IMR-90 (cell line): Measurements from ENCODE around the gene ITM2C. TPM values are rescaled to one million over a fixed set of nuclear protein-coding genes. Genes with fewer than 3 reads are reported as not detected.

Source experiments
- ATAC-seq: fragments of 200-7000 bp; cut with Tn5 transposase; 2 replicates; pipeline ENCODE4 v1.9.1; 2020; ENCODE audit warnings: low read depth, mild to moderate bottlenecking, moderate library complexity
- BruUV-seq: library from RNA; stranded (reverse); fragments of 400-500 nt; replicated peaks from 2 replicates; lab custom pipeline; 2021; lab: Mats Ljungman, UMichigan
- CTCF ChIA-PET: fragments of 300-600 bp; formaldehyde crosslinking; extraction: SDS; loops from one replicate; lab custom pipeline; 2021; ENCODE audit warnings: antibody characterized with exemption; lab: Yijun Ruan, JAX
- POLR2A ChIA-PET: fragments of 300-600 bp; sonication (Branson Sonifier 250); formaldehyde crosslinking; loops from one replicate; lab custom pipeline; 2022; ENCODE audit warnings: antibody characterized with exemption; ENCODE audit not compliant: unreplicated experiment; lab: Charles Lee
- DNase-seq: peaks from one replicate; pipeline ENCODE4 v3.0.0; 2013
- H2AFZ ChIP-seq: replicated peaks from 2 replicates; pipeline ENCODE3; 2013; ENCODE audit warnings: low read length, mild to moderate bottlenecking; ENCODE audit not compliant: poor library complexity
- H2AK5ac ChIP-seq: 2 replicates; pipeline ENCODE4 v1.6.1; 2013; ENCODE audit warnings: low read depth, low read length, inconsistent platforms
- H2AK9ac ChIP-seq: replicated peaks from 2 replicates; pipeline ENCODE3; 2013; ENCODE audit warnings: mild to moderate bottlenecking, low read depth, low read length, moderate library complexity; ENCODE audit not compliant: poor library complexity
- H2BK120ac ChIP-seq: 2 replicates; pipeline ENCODE4 v1.6.1; 2013; ENCODE audit warnings: low read depth, low read length, inconsistent platforms
- H2BK15ac ChIP-seq: 3 replicates; pipeline ENCODE4 v1.6.1; 2013; ENCODE audit warnings: low read depth, low read length, inconsistent platforms
- H2BK20ac ChIP-seq: 2 replicates; pipeline ENCODE4 v1.6.1; 2013; ENCODE audit warnings: low read depth, mild to moderate bottlenecking, inconsistent platforms, low read length, moderate library complexity
- H2BK5ac ChIP-seq: 2 replicates; pipeline ENCODE4 v1.6.1; 2013; ENCODE audit warnings: mild to moderate bottlenecking, low read depth, low read length, inconsistent platforms; ENCODE audit not compliant: poor library complexity, severe bottlenecking
- H3K14ac ChIP-seq: replicated peaks from 2 replicates; pipeline ENCODE4 v1.6.1; 2013; ENCODE audit warnings: low read depth, low read length, inconsistent platforms
- H3K18ac ChIP-seq: 2 replicates; pipeline ENCODE4 v1.6.1; 2013; ENCODE audit warnings: low read depth, low read length, control low read depth
- H3K23ac ChIP-seq: 2 replicates; pipeline ENCODE4 v1.6.1; 2013; ENCODE audit warnings: low read depth, low read length, inconsistent platforms
- H3K27ac ChIP-seq: 2 replicates; pipeline ENCODE4 v1.5.1; 2013; ENCODE audit warnings: mild to moderate bottlenecking, control low read depth, low read length; ENCODE audit not compliant: insufficient read depth
- H3K27me3 ChIP-seq: 2 replicates; pipeline ENCODE4 v1.6.1; 2013; ENCODE audit warnings: low read length; ENCODE audit not compliant: control insufficient read depth, insufficient read depth
- H3K36me3 ChIP-seq: 2 replicates; pipeline ENCODE4 v1.6.1; 2013; ENCODE audit warnings: low read length, mixed read lengths; ENCODE audit not compliant: control insufficient read depth, insufficient read depth
- H3K4ac ChIP-seq: 2 replicates; pipeline ENCODE4 v1.6.1; 2013; ENCODE audit warnings: low read depth, low read length, inconsistent platforms
- H3K4me1 ChIP-seq: 2 replicates; pipeline ENCODE4 v1.6.1; 2013; ENCODE audit warnings: low read length, mixed read lengths; ENCODE audit not compliant: control insufficient read depth, insufficient read depth
- H3K4me2 ChIP-seq: 2 replicates; pipeline ENCODE4 v1.6.1; 2013; ENCODE audit warnings: low read depth, mild to moderate bottlenecking, control low read depth, low read length, moderate library complexity
- H3K4me3 ChIP-seq: 2 replicates; pipeline ENCODE4 v1.5.1; 2013; ENCODE audit warnings: low read depth, mild to moderate bottlenecking, control low read depth, low read length, moderate library complexity; ENCODE audit not compliant: insufficient read depth
- H3K56ac ChIP-seq: 2 replicates; pipeline ENCODE4 v1.6.1; 2013; ENCODE audit warnings: low read length, inconsistent platforms; ENCODE audit not compliant: insufficient read depth; ENCODE audit errors: extremely low read depth
- H3K79me1 ChIP-seq, 2 experiments: 2 replicates each; pipeline ENCODE4 v1.6.1; 2013; ENCODE audit warnings: low read length in 2 of 2, inconsistent platforms in 1 of 2, low read depth in 1 of 2
- H3K9ac ChIP-seq: 2 replicates; pipeline ENCODE4 v1.6.1; 2013; ENCODE audit warnings: low read depth, low read length, control low read depth
- H3K9me1 ChIP-seq: 2 replicates; pipeline ENCODE4 v1.6.1; 2013; ENCODE audit warnings: low read length, inconsistent platforms; ENCODE audit not compliant: insufficient read depth
- H3K9me3 ChIP-seq: 2 replicates; pipeline ENCODE4 v1.6.1; 2013; ENCODE audit warnings: low read length; ENCODE audit not compliant: control insufficient read depth, insufficient read depth
- H4K20me1 ChIP-seq: 2 replicates; pipeline ENCODE4 v1.6.1; 2013; ENCODE audit warnings: low read length, inconsistent platforms; ENCODE audit not compliant: insufficient read depth
- H4K5ac ChIP-seq: 2 replicates; pipeline ENCODE4 v1.6.1; 2013; ENCODE audit warnings: mild to moderate bottlenecking, low read depth, low read length, control low read depth
- H4K8ac ChIP-seq, 2 experiments: 2 replicates each; pipeline ENCODE4 v1.6.1; 2013; ENCODE audit warnings: low read depth in 2 of 2, low read length in 2 of 2, control low read depth in 1 of 2, inconsistent platforms in 1 of 2
- H4K91ac ChIP-seq: 2 replicates; pipeline ENCODE4 v1.6.1; 2013; ENCODE audit warnings: low read depth, low read length, inconsistent platforms; ENCODE audit not compliant: insufficient read depth
- ELK1 ChIP-seq: fragments of 150-350 bp; IDR thresholded peaks from 2 replicates; pipeline ENCODE4 v1.6.1; 2016; ENCODE audit warnings: low read depth, mild to moderate bottlenecking, low read length, moderate library complexity, borderline replicate concordance
- MAFK ChIP-seq: IDR thresholded peaks from 2 replicates; pipeline ENCODE4 v1.6.1; 2012; ENCODE audit warnings: low read depth, low read length, improper control_type of control experiment
- WGBS, 2 experiments: methylation state at CpG; one replicate each; pipeline versions ENCODE4 v1.1.5 to v1.1.7; 2013; ENCODE audit warnings: missing lambda C conversion rate in 2 of 2; ENCODE audit not compliant: insufficient read length in 1 of 2; ENCODE audit errors: extremely low coverage in 2 of 2; 5-methylcytosine and 5-hydroxymethylcytosine counted together
- dilution Hi-C: fragments of 300-500 bp; cut with HindIII; formaldehyde crosslinking; loops from one replicate; pipeline ENCODE4 v1.14.3; 2018; ENCODE audit warnings: low sequenced_read_pairs; ENCODE audit not compliant: unreplicated experiment
- in situ Hi-C: fragments of 300-500 bp; cut with MboI; formaldehyde crosslinking; loops from 3 replicates; pipeline ENCODE4 v1.14.3; 2019; ENCODE audit warnings: low sequenced_read_pairs, inconsistent platforms, mixed read lengths
- intact Hi-C: fragments of 100-400 bp; cut with micrococcal nuclease; formaldehyde crosslinking; loops from 2 replicates; pipeline ENCODE4 v1.10.0; 2022
- polyA plus RNA-seq, 3 experiments: library from polyadenylated mRNA; depleted of rRNA; stranded (reverse); fragments of >200 nt; gene quantifications; 2 replicates each; pipeline ENCODE4 v1.2.3, GENCODE V29; 2012; ENCODE audit warnings: low replicate concordance in 1 of 3
- total RNA-seq: library from RNA; depleted of rRNA; stranded (reverse); fragments of >200 nt; gene quantifications from 2 replicates; pipeline ENCODE4 v1.2.3, GENCODE V29; 2012

The ITM2C gene
- total and polyA plus RNA-seq, 2 of the 4 experiments (the other 2 are of a cell fraction), result 46.8 to 274 TPM

GRCh38 chr2:230819433-230819832 is 45.3 kb upstream of the ITM2C start:
- no peak for ATAC-seq
- Histone ChIP-seq H3K14ac (no peak overlapping the region), H2AK5ac (no peak overlapping the region), H3K56ac (no peak overlapping the region), H3K9me1 (no peaks in the 10 kb centered on the region), H3K4me1 (no peaks in the 10 kb centered on the region), H3K27ac (no peak overlapping the region), H3K79me1 (peaks cover 12 to 13% of the 10 kb centered on the region in 2 experiments), H3K27me3 (no peaks in the 10 kb centered on the region), H3K4me2 (no peak overlapping the region), H4K5ac (no peak overlapping the region), H2BK15ac (no peak overlapping the region), H2BK20ac (no peak overlapping the region), H2BK120ac (no peak overlapping the region), H4K91ac (no peak overlapping the region), H3K4ac (no peak overlapping the region), H3K9me3 (no peaks in the 10 kb centered on the region), H2AK9ac (no peak overlapping the region), H3K18ac (no peak overlapping the region), H3K23ac (no peak overlapping the region), H2AFZ (no peak overlapping the region), H3K9ac (no peak overlapping the region), H4K20me1 (no peaks in the 10 kb centered on the region), H3K4me3 (no peak overlapping the region), H3K36me3 (peaks cover 28% of the 10 kb centered on the region), H4K8ac (no peak overlapping the region), H2BK5ac (no peak overlapping the region)
- in situ Hi-C loops (loop anchor here (25.0 kb wide), 3 partner anchors 407 to 807 kb away; partner anchors contain the start of genes SP100 and SP110), dilution Hi-C loops (no loop called here), intact Hi-C loops (no loop called here)
- POLR2A ChIA-PET, result no interaction called here
- CTCF ChIA-PET, result no interaction called here
- TF ChIP-seq ELK1, result no peak
- TF ChIP-seq MAFK, result 0 out of 2 replicates have a peak, but pooled peaks have one; percentile 9
- BruUV-seq, result no TSS peak
- no CpG with 5 or more reads among the region's 1 CpG for WGBS, 2 experiments
- no peak for DNase-seq
